BLaER1 (cell line): ENCODE measurements around the gene TEAD3.
A peak's percentile ranks its signal among the peaks of the same experiment; 100 is the strongest.
"Not testable (repeated sequence)": the region's sequence is repeated elsewhere in the genome, so short reads cannot be mapped to it uniquely, and the experiment has no call there.

ENCODE experiments used
- H3K27ac ChIP-seq: shearing (Covaris generic); formaldehyde crosslinking; 2 replicates; pipeline ENCODE4 v1.8.1; 2022
- H3K27me3 ChIP-seq: shearing (Covaris generic); formaldehyde crosslinking; 2 replicates; pipeline ENCODE4 v1.8.1; 2022
- H3K36me3 ChIP-seq: shearing (Covaris generic); formaldehyde crosslinking; 2 replicates; pipeline ENCODE4 v1.8.1; 2022
- H3K4me1 ChIP-seq: shearing (Covaris generic); formaldehyde crosslinking; 2 replicates; pipeline ENCODE4 v1.8.1; 2022
- H3K4me2 ChIP-seq: shearing (Covaris generic); formaldehyde crosslinking; 2 replicates; pipeline ENCODE4 v1.8.1; 2022
- H3K4me3 ChIP-seq: shearing (Covaris generic); formaldehyde crosslinking; 2 replicates; pipeline ENCODE4 v1.8.1; 2022
- H3K9ac ChIP-seq: shearing (Covaris generic); formaldehyde crosslinking; 2 replicates; pipeline ENCODE4 v1.8.1; 2022
- H3K9me3 ChIP-seq: shearing (Covaris generic); formaldehyde crosslinking; 2 replicates; pipeline ENCODE4 v1.8.1; 2022
- H4K20me1 ChIP-seq: shearing (Covaris generic); formaldehyde crosslinking; 2 replicates; pipeline ENCODE4 v1.8.1; 2022
- Cebpa-rat ChIP-seq: shearing (Covaris generic); IDR thresholded peaks from 2 replicates; pipeline ENCODE4 v1.8.1; 2022

The TEAD3 gene

DNA sequence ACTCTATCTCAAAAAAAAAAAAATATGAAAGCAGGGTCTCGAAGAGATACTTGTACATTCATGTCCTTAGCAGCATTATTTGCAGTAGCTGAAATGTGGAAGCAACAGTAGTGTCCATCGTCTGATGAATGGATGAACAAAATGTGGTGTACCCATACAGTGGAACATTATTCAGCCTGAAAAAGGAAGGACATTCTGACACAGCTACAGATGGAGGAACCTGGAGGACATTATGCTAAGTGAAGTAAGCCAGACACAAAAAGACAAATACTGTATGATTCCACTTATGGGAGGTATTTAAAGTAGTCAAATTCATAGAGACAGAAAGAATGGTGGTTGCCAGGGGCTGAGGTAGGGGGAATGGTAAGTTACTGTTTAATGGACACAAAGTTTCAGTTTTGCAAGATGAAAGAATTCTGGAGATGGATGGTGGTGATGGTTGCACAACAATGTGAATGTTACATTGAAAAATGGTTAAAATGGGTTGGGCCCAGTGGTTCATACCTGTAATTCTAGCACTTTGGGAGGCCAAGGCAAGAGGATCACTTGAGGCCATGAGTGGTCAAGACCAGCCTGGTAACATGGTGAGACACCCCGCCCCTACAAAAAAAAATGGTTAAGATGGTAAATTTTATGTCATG, 27.6 kb upstream of the TEAD3 start:
- TF ChIP-seq Cebpa-rat = no peak
- Histone ChIP-seq H3K4me2 (no peak overlapping the region), H3K27me3 (no peaks in the 10 kb centered on the region)

DNA sequence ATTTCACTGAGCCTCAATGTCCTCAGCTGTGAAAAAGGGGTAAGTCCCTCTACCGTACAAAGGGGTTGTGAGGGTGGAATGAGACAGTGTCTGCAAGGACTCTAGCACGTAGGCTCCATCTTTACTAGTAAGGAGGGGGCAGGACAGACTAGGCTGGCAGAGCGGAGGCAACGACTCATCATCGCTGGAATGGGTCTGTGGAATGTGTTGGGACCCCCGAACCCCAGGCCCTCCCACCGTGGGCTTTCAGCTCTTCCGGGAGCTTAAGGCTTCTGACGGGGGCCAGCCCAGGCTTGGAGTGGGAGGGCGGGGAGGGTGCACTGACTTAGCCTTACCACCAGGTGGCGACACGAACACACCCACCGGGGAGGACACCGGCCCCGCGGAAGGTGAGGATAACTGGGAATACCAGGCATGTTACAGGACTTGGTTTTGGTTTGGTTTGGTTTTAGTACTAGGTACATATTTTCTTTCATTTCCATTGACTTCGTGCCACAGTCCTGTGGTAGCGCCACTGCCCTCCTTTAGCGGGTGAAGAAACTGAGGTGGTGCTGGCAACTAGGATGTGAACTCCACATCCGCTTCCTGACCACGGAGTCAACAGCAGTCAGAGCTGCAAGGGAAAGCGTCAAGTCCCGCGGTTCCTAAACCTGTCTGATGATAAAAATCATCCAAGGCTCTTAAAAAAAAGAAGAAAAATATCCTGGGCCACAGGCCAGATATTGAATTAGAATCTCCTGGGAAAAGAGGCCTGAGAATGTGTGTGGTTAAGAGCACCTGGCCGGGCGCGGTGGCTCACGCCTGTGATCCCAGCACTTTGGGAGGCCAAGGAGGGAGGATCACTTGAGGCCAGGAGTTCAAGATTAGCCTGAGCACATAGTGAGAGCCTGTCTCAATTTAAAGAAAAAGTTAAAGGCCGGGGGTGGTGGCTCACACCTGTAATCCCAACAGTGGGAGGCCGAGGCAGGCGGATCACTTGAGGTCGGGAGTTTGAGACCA, 26.1 kb upstream of the TEAD3 start:
- H3K4me3 ChIP-seq = no peak overlapping the region; the same call in 1 of the 2 replicates
- H3K9me3 ChIP-seq = no peaks in the 10 kb centered on the region
- H3K9ac ChIP-seq = peak overlapping the region; percentile 23; the same call in 1 of the 2 replicates
- no peaks in the 10 kb centered on the region for H3K27me3 ChIP-seq
- no peak for TF ChIP-seq Cebpa-rat
- no peaks in the 10 kb centered on the region for H3K36me3 ChIP-seq
- H3K4me2 ChIP-seq = peak overlapping the region; percentile 62
- H3K27ac ChIP-seq = peak overlapping the region; percentile 39; the same call in 1 of the 2 replicates
- H4K20me1 ChIP-seq = no peaks in the 10 kb centered on the region
- H3K4me1 ChIP-seq = peaks cover 18% of the 10 kb centered on the region

More for the DNA sequence above, 27.6 kb upstream of the TEAD3 start:
- no peaks in the 10 kb centered on the region for H3K9me3 ChIP-seq
- H3K4me3 ChIP-seq = no peak overlapping the region
- H3K27ac ChIP-seq = no peak overlapping the region
- H3K36me3 ChIP-seq = no peaks in the 10 kb centered on the region
- no peak overlapping the region for H3K9ac ChIP-seq
- H4K20me1 ChIP-seq = no peaks in the 10 kb centered on the region
- peaks cover 18% of the 10 kb centered on the region for H3K4me1 ChIP-seq

DNA sequence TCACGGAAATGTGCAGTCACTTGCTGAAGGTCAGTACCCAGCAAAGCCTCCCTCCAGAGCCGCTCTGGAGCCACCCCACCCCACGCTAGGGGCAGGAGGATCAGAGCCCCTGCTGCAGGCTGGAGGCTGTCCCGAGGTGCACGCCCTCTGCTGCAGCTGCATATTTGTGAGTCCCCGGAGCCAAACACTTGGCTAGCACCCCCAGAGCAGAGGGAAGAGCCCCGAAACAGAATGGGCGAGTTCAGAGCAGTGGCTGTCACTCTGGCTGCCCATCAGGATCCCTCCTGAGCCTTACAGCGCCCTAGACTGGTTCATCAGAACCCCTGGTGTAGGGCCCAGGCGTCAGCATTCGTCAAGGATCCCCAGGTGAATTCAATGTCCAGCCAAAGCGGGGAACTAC, 25.3 kb upstream of the TEAD3 start:
- H3K4me1 ChIP-seq = peaks cover 18% of the 10 kb centered on the region
- no peaks in the 10 kb centered on the region for H3K27me3 ChIP-seq
- no peaks in the 10 kb centered on the region for H4K20me1 ChIP-seq
- H3K9me3 ChIP-seq = no peaks in the 10 kb centered on the region
- H3K36me3 ChIP-seq = no peaks in the 10 kb centered on the region
- no peak overlapping the region for H3K4me3 ChIP-seq
- peak overlapping the region; percentile 23; the same call in 1 of the 2 replicates for H3K9ac ChIP-seq
- TF ChIP-seq Cebpa-rat = no peak
- peak overlapping the region; percentile 62 for H3K4me2 ChIP-seq
- H3K27ac ChIP-seq = peak overlapping the region; percentile 39; the same call in 1 of the 2 replicates

DNA sequence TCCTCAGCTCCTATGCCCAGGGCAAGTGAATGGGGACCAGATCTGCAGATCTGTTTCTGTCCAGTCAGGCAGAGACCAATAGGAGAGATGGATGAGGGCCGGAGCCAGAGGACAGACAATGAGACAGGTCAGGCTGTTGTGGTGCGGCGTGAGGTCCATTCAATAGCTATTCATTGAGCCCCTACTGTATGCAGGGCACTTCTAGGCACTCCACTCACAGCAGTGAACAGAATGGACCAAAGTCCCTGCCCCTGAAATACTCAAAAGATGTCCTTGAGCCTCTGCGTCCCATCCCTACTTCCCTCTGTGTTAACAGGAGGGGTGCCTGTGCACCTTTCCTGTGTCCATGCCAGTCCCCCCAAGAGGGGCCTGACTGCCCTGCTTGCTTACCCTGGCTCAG, 24.4 kb upstream of the TEAD3 start:
- Histone ChIP-seq H3K4me2 (no peak overlapping the region), H3K9ac (no peak overlapping the region), H3K27ac (no peak overlapping the region; the same call in 1 of the 2 replicates), H3K4me3 (no peak overlapping the region), H3K9me3 (no peaks in the 10 kb centered on the region), H3K27me3 (no peaks in the 10 kb centered on the region), H3K36me3 (no peaks in the 10 kb centered on the region), H4K20me1 (no peaks in the 10 kb centered on the region), H3K4me1 (peaks cover 18% of the 10 kb centered on the region)
- TF ChIP-seq Cebpa-rat = no peak

DNA sequence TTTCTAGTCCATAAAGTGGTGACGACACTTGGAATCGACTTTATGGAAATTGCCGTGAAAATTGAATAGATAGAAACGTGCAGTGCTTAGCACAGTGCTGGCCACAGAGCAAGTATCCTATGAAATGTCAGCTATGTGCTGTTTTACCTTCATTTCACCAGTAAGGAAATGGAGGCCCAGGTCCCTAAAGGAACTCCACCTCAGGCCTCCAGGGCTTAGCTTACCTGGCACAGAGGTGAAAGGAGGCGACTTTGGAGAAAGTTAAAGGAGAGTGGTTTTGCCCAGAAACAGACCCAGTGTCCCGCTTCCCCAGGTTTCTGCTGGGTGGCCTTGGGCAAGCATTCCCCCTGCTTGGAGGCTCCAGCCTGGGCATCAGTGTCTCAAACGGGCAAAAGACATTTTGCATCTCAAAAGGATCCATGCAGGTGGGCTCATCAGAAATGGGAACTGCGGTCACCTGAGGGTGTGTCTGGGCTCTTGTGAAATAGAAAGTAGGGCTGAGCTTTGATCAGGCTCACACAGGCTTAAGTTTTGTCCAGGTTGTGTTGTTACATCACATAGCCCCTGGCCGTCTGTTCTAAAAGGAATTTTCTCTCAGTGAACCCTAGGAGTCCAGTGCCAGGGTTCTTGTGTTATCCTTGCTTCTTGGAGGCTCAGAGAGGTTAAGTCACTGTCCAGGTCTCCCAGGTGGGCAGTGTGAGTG, 22.6 kb upstream of the TEAD3 start:
- TF ChIP-seq Cebpa-rat = no peak
- Histone ChIP-seq H3K27me3 (no peaks in the 10 kb centered on the region), H3K4me3 (no peak overlapping the region), H3K9me3 (no peaks in the 10 kb centered on the region), H3K27ac (no peak overlapping the region), H3K36me3 (no peaks in the 10 kb centered on the region), H3K4me2 (no peak overlapping the region), H3K4me1 (peaks cover 18% of the 10 kb centered on the region), H4K20me1 (no peaks in the 10 kb centered on the region), H3K9ac (no peak overlapping the region)

DNA sequence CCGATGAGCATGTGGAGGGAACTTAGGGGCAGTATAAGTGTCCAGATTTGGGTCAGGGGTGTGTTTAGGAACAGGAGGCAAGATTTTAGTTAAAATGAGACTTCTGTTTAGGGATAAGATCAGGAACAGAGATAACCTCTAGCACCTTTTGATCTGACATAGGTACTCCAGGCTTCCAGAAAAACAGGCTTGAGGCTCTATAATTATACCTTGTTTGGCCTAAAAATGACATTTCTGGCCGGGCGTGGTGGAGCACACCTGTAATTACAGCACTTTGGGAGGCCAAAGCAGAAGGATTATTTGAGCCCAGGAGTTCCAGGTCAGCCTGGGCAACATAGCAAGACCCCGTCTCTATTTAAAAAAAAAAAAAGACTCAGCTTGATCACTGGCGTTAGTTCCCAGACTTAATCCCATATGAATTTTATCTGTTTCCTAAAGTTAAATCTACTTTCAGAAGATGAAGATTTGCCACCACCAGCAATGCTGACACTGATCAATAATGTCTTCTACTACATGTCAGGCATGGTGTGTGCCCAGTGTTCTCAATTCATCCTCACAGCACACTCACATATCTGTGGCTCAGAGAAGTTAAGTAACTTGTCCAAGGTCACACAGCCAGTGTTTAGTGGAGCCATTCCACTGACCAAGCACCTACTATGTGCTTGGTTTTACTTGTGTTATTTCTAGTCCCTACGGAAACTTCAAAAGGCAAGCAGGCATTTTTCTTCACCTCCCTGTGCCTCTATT, 21.9 kb upstream of the TEAD3 start:
- Histone ChIP-seq H3K9ac (no peak overlapping the region), H4K20me1 (no peaks in the 10 kb centered on the region), H3K27ac (no peak overlapping the region), H3K4me2 (no peak overlapping the region), H3K9me3 (no peaks in the 10 kb centered on the region), H3K27me3 (no peaks in the 10 kb centered on the region), H3K36me3 (no peaks in the 10 kb centered on the region), H3K4me1 (peaks cover 18% of the 10 kb centered on the region), H3K4me3 (no peak overlapping the region)
- no peak for TF ChIP-seq Cebpa-rat

DNA sequence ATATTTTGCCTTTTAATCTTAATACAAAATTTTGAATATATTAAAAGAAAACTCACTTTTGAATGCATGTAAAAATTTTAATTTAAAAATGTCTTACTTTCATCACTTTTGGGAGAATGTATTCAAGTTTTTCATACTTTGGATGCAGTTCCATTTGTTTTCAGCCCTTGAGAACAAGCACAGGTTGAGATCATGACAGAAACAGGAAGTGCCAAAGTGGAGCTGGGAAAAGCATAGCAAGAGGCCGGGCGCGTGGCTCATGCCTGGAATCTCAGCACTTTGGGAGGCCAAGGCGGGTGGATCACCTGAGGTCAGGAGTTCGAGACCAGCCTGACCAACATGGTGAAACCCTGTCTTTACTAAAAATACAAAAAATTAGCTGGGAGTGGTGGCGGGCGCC, 21.1 kb upstream of the TEAD3 start:
- not testable (repeated sequence) for H3K27me3 ChIP-seq, H3K27ac ChIP-seq, H3K4me1 ChIP-seq, H3K36me3 ChIP-seq, H3K9me3 ChIP-seq, H3K4me3 ChIP-seq, H3K9ac ChIP-seq, H4K20me1 ChIP-seq, H3K4me2 ChIP-seq

DNA sequence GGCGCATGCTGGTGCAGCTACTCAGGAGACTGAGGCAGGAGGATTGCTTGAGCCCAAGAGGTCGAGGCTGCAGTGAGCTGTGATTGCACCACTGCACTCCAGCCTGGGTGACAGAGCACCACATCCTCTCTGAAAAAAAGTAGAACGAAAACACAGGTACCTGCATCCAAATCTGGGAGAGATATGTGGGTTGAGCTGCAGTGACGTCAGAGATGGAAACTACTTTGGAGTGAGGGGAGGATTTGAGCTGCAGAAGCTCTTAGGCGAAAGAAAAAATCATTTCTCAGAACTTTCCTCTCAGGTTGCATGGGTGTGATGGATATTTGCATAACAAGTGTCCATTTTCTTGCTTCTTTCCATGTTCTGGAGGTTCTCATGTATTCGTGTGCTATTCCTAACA, 19.8 kb upstream of the TEAD3 start:
- peaks cover 6% of the 10 kb centered on the region for H3K4me1 ChIP-seq
- H3K9ac ChIP-seq = no peak overlapping the region
- no peak overlapping the region for H3K4me3 ChIP-seq
- no peaks in the 10 kb centered on the region for H4K20me1 ChIP-seq
- H3K36me3 ChIP-seq = no peaks in the 10 kb centered on the region
- peaks cover 12% of the 10 kb centered on the region for H3K27me3 ChIP-seq
- TF ChIP-seq Cebpa-rat = no peak
- no peak overlapping the region for H3K27ac ChIP-seq
- no peak overlapping the region for H3K4me2 ChIP-seq
- no peaks in the 10 kb centered on the region for H3K9me3 ChIP-seq

DNA sequence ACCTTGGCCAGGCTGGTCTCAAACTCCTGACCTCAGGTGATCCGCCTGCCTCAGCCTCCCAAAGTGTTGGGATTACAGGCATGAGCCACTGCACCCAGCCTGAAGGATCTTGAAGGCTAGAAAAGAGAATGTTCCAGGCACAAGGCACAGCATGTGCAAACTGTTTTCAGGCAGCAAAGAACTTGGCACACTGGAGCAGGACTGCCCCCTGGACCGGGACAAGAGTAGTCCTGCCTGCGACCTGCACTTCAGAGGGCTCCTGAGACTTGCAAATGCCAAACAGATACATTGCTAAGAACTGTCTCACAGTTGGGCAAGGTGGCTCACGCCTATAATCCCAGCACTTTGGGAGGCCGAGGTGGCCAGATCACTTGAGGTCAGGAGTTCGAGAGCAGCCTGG, 19.1 kb upstream of the TEAD3 start:
- H3K36me3 ChIP-seq, H3K9ac ChIP-seq, H4K20me1 ChIP-seq, H3K4me3 ChIP-seq, H3K4me2 ChIP-seq, H3K27ac ChIP-seq, H3K9me3 ChIP-seq: not testable (repeated sequence)
- peaks cover 14% of the 10 kb centered on the region for H3K4me1 ChIP-seq
- peaks cover 20% of the 10 kb centered on the region for H3K27me3 ChIP-seq
